Measurements from ENCODE around the gene CYB5D1.
A peak's percentile ranks its signal among the peaks of the same experiment; 100 is the strongest.
"Not testable (repeated sequence)": the region's sequence is repeated elsewhere in the genome, so short reads cannot be mapped to it uniquely, and the experiment has no call there.

CYB5D1 gene

DNA sequence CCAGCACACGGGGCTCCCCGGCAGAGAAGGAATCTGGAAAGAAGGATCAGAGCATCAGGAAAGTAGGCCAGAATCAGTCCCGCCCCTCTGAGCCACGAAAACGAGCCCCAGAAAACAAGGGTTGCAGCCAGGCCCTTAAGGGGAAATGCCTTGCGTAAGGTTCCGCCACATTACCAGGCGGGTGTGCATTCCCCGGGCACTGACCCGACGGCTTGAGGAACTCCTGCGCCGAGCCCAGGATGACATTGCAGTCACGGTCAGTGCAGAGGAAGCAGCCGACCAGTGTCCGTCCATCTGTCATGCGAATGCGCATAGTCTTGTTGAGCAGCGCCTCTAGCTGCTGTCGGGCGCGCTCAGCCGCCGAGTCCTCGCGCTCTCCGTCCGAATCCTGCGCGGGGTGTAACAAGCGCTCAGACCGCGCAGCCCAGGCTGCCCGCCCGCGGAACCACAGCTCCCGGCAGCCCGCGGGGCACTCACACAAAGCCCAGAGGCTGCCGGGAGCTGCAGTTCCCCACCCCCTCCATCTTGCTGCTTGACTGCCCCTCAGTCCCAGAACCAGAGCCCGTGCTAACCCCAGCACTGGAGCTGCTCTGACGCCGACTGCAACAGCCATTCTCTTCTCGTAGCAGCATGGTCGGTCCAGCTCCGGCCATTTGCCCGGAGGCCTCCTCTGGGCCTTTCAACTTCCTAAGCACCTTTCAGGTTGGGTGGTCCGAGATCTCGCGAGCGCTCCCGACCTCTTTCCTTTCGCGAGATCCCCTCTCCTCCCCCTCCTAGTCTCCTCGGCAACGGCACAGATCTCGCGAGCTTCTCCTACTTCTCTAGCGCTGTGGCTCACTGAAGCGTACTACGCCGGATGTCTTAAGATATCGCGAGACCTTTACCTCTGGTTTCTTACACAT is 741 bp upstream of the CYB5D1 start, which contains the start of gene NAA38:
TSS of gene NAA38 (minus strand) at position 749 of the 902 bp plus-strand sequence. CDS start at position 653, 96 bp downstream.
- peak; percentile 94 for DNase-seq

- peak; percentile 58 for DNase-seq
These were observed 663 bp downstream of the CYB5D1 start for GRCh38 chr17:7858522-7858810.

- no peak for DNase-seq
These were observed 1.2 kb downstream of the CYB5D1 start for GRCh38 chr17:7859028-7859427.

DNA sequence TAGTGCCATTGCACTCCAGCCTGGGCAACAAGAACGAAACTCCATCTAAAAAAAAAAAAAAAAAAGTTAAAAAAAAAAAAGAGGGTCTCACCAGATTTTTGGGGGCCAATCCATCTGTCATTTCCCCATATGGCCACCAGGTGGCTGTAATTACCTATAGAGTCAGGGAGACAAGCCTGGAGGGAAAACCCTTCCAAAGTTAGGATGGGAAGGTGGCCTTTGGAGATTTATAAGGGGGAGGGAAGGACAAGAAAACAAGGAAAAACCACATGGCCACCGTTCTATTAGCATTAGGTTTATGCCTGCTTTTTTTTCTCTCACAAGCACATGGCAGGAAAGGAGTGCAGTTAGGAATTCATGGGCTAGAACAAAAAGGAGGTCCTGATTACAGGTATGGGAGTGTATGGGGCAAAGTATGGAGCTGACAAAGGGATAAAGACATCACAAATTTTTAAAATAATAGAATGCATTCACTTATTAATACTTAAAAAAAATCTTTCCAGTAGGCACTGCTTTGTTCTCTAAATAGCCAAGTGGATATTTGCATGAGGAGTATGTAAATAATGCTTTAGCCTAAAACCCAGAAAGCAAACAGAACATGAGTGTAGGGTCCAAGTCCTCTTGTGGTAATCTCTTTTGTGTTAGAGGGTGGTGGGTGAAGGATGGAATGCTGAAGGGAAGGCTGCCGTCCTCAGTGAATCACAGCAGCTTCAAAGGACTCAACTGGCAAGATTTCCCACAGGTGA is 5.1 kb downstream of the CYB5D1 start:
- no peak for DNase-seq

DNA sequence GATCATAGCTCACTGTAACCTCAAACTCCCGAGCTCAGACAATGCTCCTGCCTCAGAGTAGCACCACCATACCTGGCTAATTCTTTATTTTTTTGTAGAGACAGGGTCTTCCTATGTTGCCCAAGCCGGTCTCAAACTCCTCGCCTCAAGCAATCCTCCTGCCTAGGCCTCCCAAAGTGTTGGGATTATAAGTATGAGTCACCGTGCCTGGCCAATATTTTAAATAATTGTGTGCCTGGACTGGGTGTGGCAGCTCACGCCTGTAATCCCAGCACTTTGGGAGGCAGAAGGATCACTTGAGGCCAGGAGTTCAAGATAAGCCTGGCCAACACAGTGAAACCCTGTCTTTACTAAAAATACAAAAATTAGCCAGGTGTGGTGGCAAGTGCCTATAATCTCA is 6.6 kb downstream of the CYB5D1 start:
- DNase-seq = not testable (repeated sequence)

DNA sequence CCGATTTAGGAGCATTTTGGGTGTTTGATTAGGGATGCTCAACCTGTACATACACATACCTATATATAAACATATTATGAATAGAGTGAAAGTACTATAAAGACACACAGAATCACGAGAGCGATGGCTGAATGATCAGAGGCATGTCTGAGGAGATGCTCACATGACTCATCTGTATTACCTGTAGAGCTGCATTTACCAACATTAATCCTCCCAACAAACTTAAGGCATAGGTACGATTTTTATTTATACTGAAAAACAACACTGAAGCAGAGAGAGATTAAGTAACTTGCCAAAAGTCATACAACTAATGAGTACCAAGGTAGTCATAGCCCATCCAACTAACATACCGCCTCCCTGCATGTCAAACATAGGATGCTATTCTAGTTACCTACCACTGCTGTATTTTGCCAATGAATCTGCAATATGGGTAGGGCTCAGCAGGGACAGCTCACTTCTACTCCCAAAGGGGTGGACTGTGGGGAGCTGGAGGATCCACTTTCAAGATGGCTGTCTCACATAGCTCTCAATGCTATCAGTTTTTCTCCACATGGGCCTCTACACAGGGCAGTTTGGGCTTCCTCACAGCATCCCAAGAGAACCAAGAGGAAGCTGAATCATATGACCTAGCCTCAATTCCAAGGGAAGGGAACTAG is 7.3 kb downstream of the CYB5D1 start:
- no peak for DNase-seq

DNA sequence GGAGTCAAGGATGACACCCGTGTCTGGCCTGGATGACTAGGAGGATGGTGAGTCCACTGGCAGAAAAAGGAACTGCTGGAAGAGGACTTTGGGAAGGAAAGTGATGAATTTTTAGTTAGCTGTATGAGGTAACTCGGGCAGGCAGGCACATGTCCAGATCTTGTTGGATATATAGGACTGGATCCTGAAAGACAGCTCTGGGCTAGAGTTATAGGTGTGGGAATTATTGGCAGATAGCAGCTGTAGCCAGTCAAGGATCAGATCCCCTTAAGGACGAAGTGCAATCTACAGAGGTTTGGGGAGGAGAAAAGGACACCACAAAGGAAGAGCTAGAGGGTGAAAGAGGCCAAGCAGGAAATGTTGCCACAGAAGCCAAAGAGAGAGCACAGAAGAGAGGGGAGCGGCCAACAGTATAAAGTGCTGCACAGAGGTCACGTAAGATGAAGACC is 10.1 kb downstream of the CYB5D1 start:
- DNase-seq = no peak

- no peak for DNase-seq
These were observed 15.2 kb downstream of the CYB5D1 start for GRCh38 chr17:7873051-7873450.

- DNase-seq = no peak
These were observed 18.1 kb downstream of the CYB5D1 start for GRCh38 chr17:7875804-7876370.

DNA sequence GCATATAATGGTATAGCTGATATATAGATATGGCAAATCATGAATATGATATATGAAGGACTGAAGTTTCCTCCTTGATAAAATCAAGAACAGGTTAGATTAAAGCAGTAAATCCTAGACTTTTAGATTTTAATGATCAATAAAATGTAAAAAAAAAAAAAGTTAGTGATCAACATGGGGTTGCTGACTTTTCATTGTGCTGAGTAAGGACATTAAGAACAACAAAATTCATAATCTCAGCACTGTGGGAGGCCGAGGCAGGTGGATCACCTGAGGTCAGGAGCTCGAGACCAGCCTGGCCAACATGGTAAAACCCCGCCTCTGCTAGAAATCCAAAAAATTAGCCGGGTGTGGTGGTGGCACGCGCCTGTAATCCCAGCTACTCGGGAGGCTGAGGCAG is 20.4 kb downstream of the CYB5D1 start:
- DNase-seq = no peak

DNA sequence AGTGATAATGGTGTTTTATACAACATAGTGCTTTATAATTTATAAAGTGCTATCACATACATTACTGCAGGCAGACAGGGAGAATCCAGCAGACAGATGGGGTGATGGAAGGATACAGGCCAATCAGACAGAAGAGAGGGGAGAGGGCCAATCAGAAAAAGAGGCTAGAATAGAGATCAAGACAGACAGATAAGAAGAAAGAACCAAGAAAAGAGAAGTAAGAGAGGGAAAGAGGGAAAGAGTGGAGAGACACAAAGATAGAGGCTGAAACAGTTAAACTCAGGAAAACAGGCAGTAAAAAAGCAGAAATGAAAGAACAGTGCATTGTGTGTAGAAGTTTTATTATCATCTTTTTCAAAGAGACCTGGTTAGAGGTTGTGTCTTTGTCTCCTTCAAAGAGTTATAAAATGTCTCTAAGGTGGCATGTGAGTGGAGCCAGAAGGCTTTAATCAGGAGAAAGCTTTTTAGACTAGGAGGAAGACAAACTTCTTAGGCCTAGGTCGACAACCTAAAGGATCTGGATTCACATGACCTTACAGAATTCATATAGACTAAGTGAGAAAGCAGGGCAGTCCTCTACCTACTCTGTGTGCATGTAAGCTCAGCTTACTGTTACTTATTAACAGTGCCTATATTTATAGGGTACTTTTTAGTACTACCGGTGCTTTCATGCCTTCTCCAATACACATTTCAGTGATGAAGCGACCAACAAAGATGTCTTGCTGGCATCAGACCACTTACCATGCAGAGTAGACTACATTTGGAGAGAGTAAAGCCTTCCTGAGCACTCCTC is 22.5 kb downstream of the CYB5D1 start:
- no peak for DNase-seq

DNA sequence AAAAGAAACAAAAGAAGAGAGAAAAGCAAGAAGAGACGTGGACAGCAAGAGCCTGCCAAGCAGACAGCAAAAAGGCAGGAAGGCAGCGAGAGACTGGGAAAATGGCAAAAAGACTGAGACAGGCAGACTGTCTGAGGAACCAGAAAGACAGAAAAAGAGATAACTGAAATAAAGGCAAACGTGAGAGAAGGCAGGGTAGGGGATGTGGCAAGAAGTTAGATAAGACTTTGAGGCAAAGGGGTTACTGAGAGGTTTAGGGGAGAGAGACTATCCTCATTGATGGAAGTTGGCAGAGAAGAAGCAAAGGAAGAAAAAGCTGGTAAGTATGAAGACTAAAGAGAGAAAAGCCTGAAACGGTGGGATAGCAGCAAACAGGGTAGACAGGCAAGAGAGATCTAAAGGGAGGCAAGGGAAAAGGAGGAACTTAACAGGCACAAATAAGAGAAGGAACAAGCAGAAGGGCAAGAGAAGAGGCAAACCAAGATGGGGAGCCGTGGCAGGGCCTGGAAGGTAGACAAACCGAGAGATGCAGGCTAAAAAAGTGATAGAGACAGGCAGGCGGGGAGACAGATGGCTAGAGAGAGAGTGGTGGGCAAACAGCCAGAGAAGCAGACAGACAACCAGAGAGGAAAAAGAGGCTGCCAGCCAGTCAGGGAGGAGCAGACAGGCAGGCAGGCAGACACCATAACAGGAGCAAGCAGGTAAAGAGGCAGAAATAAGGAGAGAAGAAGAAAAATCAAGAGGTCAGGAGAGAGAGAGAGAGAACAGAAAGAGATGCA is 23.7 kb downstream of the CYB5D1 start:
- no peak for DNase-seq

GRCh38 chr17:7882068-7882467 is 24.3 kb downstream of the CYB5D1 start:
- no peak for DNase-seq

GRCh38 chr17:7882629-7883028 is 24.8 kb downstream of the CYB5D1 start:
- no peak for DNase-seq

DNA sequence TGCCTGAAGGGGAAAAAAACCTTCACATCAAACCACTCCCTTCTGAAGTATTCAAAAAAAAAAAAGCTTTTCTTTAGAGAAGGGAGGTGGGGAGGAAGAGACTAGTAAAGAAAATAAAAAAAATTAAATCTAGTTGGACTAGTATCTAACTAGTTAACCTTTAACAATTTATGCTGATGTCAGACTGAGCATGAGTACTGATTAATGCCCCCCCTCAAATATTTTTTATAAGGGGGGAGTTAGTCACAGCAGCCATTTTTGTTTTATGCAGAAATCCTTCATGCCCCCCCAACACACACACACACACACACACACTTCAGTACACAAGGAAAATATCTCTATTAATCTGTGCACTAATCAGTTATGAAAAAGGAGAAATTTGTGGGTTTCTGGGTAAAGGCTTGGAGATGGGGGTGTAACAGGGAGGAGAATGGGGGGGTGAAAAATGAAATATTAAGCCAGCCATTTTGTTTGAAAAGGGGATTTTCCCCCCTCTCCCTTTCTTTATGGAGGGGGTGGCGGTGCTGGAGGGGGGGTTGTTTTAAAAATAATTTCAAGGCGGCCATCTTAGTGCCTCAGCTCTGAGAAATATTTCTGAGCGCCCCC is 26.1 kb downstream of the CYB5D1 start:
- peak; percentile 35 for DNase-seq

- DNase-seq = peak; percentile 50
These were observed 27.0 kb downstream of the CYB5D1 start for GRCh38 chr17:7884581-7885366.

DNA sequence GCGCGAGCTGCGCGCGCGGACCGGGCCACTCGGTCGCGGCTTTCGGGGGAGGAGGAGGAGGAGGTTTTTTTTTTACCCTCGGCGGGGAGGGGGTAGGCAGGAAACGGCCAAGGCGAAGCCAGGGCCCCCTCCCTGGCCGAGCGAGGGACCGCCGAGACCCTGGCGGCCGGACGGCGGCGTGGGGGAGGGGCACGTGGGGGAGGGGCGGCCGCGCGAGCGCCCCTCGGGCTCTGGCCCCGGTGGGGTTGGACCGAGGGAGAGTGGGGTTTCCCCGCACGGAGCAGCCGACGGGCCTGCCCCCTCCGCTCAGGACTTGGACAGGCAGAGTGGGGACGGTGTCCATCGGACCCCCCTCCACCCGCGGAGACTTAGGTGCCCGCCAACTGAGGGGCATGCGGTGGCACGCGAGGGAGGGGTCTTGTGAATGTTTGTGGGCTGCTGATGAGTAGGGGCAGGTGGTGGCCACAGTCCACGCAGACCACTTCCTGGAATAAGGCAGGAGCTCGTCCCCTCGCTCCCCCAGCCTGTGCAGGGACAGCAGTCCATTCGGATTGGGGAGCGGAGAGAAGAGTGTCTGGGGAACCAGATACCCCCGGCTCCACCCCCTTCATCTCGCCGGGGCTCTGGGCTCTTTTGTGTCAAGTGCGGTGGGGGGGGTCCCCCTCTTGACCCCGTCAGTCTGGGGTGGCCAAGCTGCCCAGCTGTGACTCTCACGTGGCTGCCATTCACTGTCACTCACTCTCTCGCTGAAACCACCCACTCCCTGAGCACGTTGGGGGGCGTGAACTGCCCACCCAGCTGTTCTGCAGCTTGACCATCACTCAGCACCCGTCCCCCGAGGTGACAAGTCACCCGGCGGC is 27.8 kb downstream of the CYB5D1 start:
- peak; percentile 67 for DNase-seq

GRCh38 chr17:7886227-7887037 is 28.6 kb downstream of the CYB5D1 start:
- peak; percentile 70 for DNase-seq
